Activated CD4-positive, alpha-beta T cell treated with anti-CD3 and anti-CD28 coated beads, Interleukin-2, amount 50 U/mL, for 1 hour (primary cell): ENCODE results near the gene TNF.
"Not testable (repeated sequence)": the region's sequence is repeated elsewhere in the genome, so short reads cannot be mapped to it uniquely, and the experiment has no call there.

Experiments used
- DNase-seq: peaks from one replicate; pipeline ENCODE4 v3.0.0-alpha.2; 2020

The TNF gene

GRCh38 chr6:31588871-31589650 lies 13.7 kb downstream of the TNF start:
- no peak for DNase-seq

GRCh38 chr6:31590691-31591090 lies 15.3 kb downstream of the TNF start:
- not testable (repeated sequence) for DNase-seq

DNA sequence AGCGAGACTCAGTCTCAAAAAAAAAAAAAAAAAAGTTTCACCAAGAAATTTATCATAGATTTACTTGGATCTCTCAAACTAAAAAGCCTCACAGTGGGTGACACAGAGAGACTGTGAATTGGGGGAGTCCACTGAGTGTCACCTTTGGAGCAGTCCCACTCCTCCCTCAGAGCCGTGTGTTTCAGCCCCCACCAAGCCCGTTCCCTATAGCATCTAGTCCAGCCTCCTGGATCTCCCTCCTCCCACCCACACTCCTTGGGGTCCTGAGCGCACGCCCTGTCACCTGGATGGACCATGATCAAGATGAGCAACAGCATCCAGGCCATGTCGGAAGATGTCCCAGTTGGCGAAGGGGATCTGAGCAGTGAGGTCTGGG lies 17.0 kb downstream of the TNF start:
- no peak for DNase-seq

- no peak for DNase-seq
Observed at GRCh38 chr6:31597006-31597405, 21.6 kb downstream of the TNF start.

GRCh38 chr6:31607317-31607716 lies 32.0 kb downstream of the TNF start:
- DNase-seq: no peak

- DNase-seq: no peak
Observed at GRCh38 chr6:31609519-31610406, 34.4 kb downstream of the TNF start.

GRCh38 chr6:31610968-31611367 lies 35.6 kb downstream of the TNF start:
- DNase-seq: no peak

- DNase-seq: no peak
Observed at GRCh38 chr6:31614075-31614619, 38.8 kb downstream of the TNF start.

DNA sequence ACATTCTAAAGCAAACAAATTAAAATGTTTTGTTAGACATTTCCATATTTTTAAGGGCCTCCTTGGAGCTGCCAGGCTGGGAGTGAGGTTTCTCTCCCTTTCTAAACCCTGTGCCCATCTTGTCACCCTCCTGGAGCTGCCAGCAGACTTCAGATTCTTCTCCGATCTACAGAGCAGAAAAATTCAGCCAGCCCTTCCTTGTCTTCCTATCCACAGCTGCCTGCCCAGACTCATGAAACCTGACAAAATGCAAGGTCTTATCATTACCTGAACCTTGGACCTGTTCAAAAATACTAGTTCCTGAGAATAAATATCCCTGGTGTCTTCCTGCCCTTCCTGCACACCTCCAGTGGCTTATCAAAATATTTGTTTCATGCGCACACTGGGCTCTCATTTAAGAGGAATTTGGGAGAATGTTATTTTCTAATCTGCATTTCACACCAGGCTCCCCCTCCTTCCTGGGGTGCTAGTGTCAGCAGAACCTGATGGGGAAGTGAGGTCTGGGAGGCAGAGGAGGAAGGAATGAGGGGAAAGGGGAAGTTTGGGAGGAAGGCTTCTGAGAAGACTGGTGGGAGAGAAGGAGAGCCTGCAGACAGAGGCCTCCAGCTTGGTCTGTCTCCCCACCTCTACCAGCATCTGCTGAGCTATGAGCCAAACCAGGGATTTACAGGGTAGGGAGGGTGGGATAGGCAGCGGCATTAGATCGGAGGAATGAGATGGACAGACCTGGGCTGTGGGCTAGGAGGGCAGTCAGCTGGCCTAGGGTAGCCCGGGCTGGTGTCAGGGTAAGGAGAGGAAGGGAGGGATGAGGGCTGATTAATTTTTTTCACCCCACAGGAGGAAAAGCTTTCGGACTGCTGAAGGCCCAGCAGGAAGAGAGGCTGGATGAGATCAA lies 39.6 kb downstream of the TNF start, which contains the start of gene AIF1:
AIF1 (plus strand) TSS at position 551 of the 895 bp plus-strand sequence; CDS start at position 647, 96 bp downstream.
- no peak for DNase-seq

DNA sequence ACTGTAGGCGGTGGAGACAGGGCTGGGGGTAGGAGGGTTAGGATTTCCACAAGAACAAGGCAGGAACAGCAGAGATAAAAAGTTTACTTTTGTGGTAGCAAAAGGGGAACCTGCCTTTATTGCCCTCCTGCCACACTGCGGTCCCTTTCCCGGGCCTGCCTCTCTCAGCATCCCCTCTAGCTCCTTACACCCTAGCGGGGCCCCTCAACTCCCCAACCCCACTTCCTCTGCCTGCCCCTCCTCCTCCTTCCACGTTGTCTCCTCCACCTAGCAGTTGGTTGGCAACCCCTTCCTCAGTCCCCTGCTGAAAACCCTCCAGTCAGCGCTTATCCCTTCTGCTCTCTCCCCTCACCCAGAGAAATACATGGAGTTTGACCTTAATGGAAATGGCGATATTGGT lies 40.4 kb downstream of the TNF start:
- no peak for DNase-seq

- no peak for DNase-seq
Observed at GRCh38 chr6:31617010-31617409, 41.6 kb downstream of the TNF start.

- DNase-seq: peak; percentile 94
Observed at GRCh38 chr6:31619805-31620585, 44.6 kb downstream of the TNF start.

GRCh38 chr6:31620586-31621319 lies 45.4 kb downstream of the TNF start, which contains the start of gene PRRC2A:
TSS of gene PRRC2A (plus strand) at chr6:31620715. CDS start at chr6:31622790, 2,075 bp downstream.
- peak; percentile 78 for DNase-seq

DNA sequence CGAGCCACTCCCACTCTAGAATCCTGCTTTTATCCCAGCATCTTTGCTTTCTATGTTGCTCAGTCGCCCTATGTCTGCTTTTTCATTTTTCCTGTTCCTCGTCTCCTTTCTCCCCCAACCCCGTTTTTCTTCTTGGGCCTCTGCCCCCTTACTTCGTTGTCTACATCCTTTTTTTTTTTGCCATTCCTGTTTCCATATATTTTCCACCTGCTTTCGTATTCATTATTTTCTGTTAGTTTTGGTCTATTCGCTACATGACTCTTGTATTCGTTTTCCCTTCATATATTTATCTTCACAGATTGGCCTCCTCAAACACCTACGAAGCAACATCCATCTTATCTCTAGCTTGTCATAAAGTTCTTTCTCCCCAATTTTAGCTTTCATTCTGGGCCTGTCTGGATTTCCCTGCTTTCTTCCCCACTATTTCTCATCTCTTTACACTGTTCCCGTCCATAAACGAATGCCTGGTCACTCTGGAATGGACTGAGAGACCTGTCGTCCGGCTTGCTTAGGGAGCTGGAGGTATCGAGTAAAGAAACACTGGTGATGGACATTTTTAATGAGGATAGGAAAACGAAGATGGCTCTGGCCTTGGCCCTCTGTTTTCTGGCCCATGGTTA lies 46.1 kb downstream of the TNF start:
- DNase-seq: no peak

GRCh38 chr6:31621991-31622390 lies 46.6 kb downstream of the TNF start:
- no peak for DNase-seq

- DNase-seq: no peak
Observed at GRCh38 chr6:31622684-31623091, 47.3 kb downstream of the TNF start.

DNA sequence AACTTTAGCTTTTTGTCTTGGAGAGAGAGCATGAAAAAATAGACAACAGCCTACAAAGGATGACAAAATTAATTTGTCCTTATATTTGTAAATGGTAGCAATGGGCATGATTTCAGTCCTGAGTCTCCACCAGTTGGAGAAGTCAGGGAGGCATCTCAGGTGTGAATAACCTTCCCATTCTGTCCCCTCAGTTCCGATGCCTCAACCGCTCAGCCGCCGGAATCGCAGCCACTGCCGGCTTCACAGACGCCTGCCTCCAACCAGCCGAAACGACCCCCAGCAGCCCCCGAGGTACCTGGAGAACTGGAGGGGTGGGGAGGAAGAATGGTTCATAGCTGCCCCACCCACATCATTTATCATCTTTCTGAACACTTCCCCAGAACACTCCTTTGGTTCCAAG lies 48.7 kb downstream of the TNF start:
- DNase-seq: no peak

GRCh38 chr6:31626952-31627351 lies 51.6 kb downstream of the TNF start:
- no peak for DNase-seq

DNA sequence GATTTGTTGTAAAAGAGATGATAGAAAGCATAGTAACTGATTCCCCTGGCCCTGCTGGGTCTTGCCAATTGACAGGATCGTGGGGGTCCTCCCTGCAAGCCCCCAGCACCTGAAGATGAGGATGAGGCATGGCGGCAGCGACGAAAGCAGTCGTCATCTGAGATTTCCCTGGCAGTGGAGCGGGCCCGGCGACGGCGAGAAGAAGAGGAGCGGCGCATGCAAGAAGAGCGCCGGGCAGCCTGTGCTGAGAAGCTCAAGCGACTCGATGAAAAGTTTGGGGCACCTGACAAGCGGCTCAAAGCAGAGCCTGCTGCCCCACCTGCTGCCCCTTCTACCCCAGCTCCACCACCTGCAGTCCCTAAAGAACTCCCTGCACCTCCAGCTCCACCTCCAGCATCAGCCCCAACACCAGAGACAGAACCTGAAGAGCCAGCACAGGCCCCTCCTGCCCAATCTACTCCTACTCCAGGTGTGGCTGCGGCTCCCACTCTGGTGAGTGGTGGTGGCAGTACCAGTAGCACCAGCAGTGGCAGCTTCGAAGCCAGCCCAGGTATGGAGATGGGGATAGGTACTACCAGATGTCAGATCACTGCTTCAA lies 52.4 kb downstream of the TNF start:
- DNase-seq: no peak
